GM18507 (cell line): ENCODE results near the gene CDH23.

Experiments
- DNase-seq: peaks from one replicate; pipeline ENCODE4 v3.0.0; 2011; ENCODE audit warnings: low read depth; ENCODE audit not compliant: insufficient read length; ENCODE audit errors: extremely low spot score
- FAIRE-seq: peaks from 2 replicates; lab custom pipeline; 2011; peaks lifted over from hg19 to GRCh38; lab: Jason Lieb, UNC

Gene CDH23

DNA sequence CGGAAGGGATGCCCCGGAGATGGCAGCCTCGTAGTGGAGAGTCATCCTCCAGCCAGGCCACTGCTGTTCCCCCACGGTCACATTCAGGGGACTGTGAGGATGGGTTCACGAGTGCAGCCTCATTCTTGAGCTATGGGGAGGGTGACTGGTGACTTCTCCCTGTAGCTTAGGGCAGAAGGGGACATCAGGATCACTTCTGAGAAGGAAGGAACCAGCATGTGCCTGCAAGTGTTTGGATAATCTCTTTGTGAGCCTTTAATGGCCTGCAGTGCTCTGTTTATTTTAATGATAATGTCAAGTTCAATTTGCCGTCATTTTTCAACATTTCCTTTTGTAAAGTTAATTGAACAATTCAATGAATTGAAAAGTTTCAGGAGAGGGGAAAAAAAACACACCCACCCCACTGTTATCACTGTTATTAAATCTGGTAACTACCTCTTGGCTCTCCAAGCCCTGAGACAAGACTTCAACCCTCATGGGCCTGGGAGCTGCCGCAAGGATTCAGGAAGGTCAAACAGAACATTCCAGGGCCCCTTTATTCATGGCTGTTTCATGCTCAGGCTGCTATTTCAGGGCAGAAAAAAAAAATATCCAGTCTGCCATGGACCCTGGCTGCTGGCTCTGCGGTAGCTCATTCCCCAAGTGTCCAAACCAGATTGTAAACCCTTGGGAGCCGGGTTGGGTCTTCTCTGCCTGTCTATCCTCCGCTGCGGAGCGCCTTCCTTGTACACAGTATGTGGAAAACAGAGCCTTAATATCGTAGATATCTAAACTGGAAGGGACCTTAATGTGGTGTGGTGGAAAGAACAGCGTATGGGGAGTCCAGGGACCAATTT lies 100.4 kb downstream of the CDH23 start:
- DNase-seq (no peak), FAIRE-seq (no peak)

DNA sequence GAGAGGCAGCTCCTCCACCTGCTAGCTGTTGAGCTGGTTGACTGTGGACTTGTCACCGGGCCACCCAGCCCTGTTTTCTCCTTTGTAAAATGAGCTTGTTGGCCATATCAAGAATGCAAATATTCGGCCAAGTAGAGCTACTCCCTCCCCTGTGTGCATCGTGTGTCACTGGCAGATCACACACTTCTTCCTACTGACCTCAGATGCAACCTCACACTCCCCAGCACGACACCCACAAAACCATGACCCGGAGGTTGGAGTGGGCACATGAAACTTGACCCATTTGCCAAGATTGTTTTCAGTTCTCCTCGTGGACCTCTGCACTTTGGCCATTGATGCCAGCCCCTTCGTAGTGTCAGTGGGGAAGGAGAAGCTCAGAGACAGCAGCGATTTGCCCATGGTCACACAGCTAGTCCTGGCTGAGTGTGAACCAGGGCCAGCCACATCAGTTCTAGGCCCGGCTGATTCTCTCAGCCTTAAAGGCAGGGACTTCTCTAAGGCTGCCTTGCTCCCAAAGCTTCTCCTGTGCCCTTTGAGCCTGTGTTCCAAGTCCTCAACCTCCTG lies 101.1 kb downstream of the CDH23 start:
- FAIRE-seq (no peak), DNase-seq (no peak)

DNA sequence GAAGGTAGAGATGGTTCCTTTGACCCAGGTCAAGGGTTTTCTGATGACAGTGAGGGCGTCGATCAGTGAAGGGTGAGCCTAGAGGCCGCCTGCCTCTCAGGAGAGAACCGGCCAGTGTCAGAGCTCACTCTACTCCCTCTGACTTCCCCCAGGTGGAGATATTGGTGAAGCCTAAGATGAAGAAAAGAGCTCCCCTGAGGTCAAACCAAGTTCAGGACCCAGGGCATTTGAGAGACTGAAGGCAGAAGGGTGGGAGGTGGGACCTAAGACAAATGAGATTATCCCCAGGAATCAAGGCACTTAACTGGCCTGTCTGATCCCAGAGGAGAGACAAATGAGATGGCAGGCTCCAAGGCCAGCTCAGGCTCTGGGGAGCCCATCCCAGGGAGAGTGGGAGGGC lies 104.7 kb downstream of the CDH23 start:
- no peak for DNase-seq
- FAIRE-seq: no peak

DNA sequence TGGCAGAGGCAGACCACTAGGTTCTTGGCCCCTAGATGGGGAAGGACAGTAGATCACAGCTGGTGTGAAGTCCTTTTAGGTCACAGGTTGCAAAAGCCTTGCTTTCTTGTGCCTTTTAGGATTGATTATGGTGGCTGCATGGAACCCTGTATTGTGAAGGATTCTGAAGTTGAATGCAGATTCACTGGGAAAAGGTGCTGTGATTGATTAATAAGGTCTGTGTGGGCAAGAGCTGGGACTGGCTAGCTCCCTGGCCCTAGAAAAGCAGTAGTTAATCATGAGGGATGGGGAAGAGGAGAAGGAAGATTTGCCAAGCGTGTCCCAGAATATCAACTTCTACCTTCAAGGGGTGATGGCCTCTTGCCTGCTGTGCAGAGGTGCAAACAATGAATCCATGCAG lies 105.5 kb downstream of the CDH23 start:
- no peak for DNase-seq
- FAIRE-seq: no peak

DNA sequence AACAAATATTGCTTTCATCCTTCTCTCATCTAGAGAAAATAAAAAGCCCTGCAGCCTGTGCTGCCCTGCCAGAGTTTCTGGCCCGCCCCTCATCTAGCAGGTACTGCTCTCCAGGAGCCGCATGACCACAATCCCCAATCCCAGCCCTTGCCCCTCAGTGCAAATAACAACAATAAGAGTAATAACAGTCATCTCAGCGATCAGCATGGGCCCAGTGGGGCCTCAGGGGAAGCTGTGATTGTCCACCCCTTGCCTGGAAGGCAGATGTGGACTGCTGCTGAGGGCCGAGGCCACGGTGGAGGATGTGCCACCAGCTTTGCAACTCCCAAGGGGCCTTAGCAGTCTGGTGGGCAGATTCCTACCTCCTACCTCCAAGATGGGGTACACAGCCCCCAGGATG lies 106.1 kb downstream of the CDH23 start:
- DNase-seq (no peak), FAIRE-seq (no peak)

DNA sequence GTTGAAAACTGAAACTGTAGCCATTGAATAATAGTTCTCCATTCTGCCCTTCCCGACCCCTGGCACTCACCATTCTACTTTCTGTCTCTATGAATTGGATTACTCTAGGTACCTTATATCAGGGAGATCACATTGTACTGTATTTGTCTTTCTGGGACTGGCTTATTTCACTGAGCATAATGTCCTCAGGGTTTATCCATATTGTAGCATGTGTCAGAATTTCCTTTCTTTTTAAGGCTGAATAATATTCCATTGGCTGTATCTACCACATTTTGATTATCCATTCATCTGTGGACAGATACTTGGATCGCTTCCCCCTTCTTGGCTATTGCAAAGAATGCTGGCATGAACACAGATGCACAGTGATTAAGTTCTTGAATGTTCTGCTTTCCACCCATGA lies 107.4 kb downstream of the CDH23 start:
- FAIRE-seq: no peak
- no peak for DNase-seq

DNA sequence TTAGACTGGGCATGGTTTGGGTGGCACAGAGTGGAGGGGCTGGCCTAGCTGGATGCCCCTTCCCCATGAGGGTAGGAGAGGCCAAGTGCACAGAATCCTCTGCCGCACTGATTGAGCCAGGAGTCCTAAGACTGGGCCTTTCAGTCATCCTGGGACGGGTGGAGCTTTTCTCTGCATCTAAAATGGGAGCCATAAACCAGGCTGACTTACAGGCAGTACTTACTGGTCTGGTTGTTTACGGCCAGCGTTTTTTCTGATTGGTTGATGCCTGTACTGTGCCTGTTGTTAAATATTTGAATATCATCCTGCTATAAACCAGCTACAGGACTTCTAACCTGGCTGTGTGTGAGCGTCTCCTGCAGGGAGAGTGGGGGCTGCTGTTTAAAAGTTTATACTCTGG lies 107.8 kb downstream of the CDH23 start:
- no peak for FAIRE-seq
- DNase-seq: no peak

DNA sequence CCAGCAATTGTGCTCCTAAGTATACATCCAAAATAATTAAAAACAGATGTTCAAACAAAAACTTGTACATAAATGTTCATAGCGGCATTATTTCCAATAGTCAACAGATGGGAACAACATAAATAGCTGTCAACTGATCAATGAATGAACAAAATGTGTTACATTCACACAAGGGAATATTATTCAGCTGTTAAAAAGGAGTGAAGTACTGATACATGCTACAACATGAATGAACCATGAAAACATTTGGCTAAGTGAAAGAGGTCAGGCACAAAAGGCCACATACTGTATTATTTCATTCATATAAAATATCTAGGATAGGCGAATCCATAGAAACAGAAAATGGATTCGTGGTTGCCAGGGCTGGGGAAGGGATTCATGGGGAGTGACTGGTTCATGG lies 109.1 kb downstream of the CDH23 start:
- FAIRE-seq: no peak
- DNase-seq: no peak

DNA sequence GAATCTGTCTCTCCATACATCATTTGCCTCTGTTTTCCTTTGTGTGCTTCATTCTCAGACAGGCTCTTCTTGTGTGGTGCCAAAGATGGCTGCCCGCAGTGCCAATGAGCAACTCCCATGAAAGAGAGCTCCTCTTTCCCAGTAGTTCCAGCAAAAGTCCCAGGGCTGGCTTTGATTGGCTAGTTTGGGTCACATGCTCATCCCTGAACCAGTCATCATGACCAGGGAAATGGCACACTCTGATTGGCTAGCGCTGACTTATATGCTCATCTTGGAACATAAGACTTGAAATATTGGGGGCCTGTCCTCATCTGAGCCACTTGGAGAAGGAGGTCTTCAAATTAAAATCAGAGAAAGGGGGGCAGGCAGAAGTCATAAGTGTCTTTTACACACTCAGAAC lies 112.7 kb downstream of the CDH23 start:
- no peak for FAIRE-seq
- DNase-seq: no peak

DNA sequence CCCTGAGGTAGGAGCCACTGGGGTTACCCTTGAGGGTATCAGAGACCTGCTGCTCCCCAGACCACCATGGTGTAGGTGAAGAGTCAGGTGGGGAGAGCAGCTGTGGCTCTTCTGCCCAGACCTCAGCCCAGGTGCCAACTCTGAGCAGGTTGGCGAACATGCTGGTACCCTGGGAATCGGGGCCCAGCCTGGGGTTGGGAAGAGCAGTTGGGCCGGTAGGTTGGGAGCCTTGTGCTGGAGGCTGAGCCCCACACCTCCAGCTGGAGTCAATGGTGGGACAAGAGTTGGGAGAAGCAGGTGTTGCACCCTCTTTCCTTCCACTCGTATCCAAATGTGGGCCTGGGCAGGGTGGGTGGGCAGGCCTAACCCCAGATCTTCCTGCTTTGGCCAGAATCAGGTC lies 114.5 kb downstream of the CDH23 start:
- DNase-seq: no peak

DNA sequence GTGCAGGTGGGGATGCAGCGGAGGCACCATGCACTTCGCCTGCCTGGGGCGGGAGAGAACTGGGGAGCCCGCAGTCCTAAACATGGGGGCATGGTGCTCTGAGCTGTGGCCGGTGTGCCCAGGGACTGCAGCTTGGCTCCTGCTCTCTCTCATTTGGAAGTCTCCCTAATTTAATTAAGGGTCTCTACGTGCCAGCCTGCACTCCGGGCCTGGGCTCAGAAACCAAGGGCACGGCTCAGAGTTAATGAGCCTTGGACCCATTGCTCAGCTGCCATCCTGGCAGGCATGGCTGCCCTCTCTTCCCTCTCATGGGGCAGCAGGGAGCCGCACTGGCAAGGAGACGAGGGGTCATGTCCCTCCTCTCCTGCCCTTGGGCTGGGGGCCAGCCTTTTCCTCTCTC lies 115.6 kb downstream of the CDH23 start:
- no peak for DNase-seq
- no peak for FAIRE-seq

More for the DNA sequence above, 114.5 kb downstream of the CDH23 start:
- FAIRE-seq: no peak

DNA sequence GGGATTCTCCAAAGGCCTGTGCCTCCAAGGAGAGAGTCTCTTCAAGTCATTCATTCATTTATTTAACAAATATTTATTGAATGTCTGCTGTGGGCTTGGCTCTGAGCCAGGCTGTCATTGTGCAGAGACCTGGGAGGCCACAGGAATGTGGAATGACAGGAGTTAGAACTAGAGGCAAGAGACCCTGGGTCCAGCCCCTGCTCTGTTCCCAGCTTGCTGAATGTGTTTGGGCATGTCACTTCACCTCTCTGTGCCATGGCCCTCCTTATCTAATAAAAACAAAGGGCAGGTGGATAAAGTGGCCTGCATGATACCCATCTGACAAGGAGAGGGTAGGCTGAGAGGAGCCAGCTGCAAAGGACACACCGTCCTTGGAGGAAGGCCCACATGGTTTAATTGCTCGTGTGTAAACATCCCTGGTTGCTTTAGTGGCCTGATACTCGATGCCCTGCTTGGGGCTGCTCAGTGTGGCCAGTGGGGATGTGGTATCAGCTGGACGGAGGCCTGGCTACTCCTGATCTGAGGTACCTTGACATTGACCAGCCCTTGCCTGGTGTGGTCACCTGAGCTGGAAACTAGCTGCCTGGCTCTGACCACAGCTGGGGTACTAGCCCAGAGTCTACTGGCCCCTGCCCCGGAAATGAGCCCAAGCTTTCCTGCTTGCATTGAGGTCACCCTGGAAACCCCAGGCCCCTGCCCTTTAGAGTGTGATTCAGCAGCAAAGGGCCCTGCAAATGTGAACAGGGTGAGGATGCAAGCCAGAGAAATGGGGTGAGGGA lies 116.2 kb downstream of the CDH23 start:
- DNase-seq: no peak

DNA sequence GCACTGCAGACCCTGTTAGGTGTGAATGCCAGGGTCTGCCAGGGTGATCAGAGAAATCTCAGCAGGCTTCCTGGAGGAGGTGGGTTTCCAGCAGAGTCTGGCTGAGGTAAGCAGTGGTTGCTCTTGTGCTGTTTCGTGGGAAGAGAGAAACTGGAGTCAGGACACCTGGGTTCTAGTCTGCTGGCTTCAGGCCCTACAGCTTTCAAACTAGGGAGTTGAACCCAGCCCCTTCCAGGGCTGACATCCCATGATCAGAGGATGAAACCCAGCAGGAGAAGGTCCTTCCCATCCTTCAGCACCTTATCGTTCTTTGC lies 116.8 kb downstream of the CDH23 start:
- DNase-seq (no peak), FAIRE-seq (no peak)

More for the DNA sequence above, 116.2 kb downstream of the CDH23 start:
- no peak for FAIRE-seq

DNA sequence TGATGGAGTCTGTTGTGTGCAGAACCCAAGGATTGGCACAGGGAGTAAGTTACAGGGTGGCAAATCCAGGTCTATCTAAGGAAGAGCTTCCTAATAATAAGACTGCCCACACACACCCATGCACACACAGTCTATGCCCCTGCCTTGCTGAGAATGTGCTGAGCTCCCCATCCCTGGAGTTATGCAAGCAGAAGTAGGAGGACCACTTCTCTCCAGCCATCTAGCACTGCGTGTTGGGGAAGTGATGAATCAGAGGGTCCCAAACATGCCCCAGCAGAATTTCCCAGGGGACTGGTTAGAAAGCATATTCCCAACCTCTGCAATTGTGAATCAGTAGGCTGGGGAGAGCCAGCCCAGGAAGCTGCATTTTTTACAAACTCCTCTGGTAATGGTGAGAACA lies 117.2 kb downstream of the CDH23 start:
- no peak for DNase-seq
- FAIRE-seq: no peak

DNA sequence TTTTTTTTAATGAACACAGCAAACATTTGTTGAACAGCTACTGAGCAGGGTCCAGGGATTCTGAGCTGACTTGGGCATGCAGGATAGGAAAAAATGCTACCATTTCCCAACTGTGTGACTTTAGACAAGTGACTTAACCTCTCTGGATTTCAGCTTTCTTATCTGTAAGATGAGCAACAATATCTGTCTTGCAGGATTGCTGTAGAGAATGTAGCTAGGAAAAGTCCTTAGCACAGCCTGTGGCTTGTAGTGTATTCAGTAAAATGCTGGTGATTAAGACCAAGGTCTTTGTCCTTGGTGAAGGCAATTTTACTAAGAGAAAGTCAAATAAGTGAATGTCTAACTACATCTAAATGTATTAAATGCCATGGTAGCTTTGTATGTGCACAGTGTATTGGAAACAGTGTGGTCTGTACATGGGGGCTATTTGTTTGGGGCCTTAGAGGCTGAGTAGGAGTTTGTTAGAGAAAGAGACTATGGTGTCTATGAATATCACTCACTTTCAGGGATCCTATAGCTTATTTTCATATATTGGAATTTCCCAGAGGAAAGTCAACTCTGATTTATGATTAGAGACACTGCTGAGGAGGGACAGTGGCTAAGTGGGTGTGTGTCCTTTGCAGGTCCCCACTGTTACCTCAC lies 118.9 kb downstream of the CDH23 start:
- DNase-seq (no peak), FAIRE-seq (no peak)

DNA sequence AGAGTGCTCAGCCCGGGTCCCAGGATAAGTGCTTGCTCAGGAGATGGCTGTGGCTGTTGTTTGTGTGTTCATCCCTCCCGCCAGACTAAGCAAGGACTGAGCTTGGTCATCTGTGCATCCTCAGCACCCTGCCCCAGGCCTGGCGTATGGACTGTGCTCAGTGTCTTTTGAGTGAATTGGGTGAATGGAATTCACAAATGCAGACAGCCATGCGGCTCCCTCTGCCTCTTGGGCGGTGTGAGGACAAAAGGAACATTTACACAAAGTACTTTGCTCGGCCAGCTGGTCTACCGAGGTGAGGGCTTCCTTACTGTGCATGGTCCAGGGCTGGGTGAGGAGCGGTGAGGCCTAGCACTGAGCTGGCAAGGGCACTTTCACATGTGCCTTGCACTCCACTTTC lies 120.2 kb downstream of the CDH23 start:
- DNase-seq (no peak), FAIRE-seq (no peak)

DNA sequence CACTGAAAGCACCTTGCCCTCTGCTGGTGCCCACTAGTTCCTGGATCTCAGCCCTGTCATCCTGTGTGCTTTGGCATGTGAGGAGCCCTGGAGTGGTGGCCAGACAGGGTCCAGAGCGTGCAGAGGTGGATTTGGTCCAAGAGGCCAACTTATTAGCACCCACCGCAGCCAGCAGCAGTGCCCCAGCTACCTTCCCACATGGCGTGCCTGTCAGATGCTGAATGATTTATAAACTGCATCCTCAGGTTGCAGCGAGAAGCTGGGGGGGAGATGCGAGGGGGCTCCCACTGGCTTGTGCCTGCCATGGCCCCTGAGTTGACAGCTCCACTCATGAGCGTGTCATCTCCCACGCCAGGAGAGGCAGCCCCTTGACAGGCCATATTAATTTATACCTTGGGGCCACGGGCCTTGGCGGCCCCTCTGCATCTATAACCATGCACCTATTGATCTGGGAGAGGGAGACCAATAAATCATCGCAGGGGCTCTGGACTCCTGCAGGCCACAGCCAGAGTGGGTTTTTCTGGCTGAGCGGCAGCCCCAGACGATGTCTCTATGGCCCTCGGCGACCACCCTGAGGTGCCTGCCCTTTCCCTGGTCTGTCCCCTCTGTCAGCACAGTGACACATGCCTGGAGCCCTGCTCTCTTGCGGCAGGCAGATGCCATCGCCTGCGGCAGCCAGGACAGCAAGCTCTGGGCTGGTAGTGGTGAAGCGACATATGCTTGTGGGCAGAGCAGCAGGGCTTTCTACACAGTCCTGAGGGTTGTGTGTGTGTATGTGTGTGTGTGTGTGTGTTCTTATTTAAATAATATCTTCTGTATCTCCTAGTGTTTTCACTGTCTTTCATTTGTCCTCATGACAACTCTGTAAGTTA lies 120.8 kb downstream of the CDH23 start:
- no peak for DNase-seq

DNA sequence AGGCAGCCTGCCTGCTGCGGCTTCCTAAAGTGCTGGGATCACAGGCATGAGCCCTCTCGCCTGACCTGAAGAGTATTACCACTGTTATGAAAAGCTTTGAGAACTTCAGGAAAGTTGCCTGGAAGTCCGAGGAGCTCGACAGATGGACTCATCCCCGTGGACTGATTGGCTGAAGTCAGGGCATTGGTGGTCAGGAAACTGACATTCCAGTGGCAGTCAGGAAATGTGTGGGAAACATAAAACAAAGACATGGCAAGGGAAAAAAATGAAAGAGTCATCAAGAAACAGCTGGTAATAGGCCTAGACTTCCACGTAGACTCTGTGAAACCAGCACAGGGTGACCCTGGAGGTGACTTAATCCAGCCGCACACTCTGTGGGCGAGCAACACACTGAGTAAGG lies 123.3 kb downstream of the CDH23 start:
- FAIRE-seq: no peak
- DNase-seq: no peak

More for the DNA sequence above, 120.8 kb downstream of the CDH23 start:
- no peak for FAIRE-seq
